RKO (cell line): ENCODE measurements around the gene MARCHF3.
"Not testable (repeated sequence)": the region's sequence is repeated elsewhere in the genome, so short reads cannot be mapped to it uniquely, and the experiment has no call there.

Experiments used
- DNase-seq: peaks from one replicate; pipeline ENCODE4 v3.0.0-alpha.2; 2016; ENCODE audit warnings: low spot score

MARCHF3 gene

DNA sequence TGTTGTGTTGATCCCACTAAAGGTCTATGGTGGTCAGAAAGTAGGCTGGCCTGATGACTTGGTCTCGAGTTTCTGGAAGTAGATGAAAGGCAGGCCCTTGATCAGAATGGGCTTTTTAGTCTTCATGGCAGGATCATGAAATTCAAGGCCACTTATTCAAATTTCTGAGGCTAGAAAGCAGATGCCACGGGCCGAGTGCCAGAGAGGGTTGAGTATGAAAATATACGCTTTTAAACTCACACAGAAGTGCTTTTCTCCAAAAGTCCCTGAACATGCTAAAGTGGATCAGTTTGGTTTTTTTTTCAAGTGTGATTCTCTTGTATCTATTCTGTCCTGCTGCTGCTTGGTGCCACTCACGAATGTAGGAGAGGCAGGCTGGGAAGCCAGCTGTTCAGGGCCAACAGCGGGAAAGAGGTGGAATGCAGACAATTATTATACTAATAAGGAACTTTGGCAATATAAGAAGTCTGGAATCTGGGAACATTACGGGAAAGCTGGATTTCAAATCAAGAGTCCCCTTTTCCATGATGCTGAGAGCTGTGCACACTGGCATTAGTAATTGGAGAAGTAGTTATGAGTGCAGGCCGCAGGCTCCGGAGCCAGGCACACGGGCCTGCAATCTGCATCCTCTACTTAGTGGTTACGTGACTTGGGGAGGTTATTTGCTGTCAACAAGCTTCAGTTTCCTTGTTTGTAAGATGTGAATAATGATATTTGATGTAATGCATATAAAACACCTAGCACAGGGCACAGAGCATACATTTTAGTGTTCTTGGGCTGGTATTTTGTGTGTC is 157.6 kb downstream of the MARCHF3 start:
- DNase-seq = no peak

DNA sequence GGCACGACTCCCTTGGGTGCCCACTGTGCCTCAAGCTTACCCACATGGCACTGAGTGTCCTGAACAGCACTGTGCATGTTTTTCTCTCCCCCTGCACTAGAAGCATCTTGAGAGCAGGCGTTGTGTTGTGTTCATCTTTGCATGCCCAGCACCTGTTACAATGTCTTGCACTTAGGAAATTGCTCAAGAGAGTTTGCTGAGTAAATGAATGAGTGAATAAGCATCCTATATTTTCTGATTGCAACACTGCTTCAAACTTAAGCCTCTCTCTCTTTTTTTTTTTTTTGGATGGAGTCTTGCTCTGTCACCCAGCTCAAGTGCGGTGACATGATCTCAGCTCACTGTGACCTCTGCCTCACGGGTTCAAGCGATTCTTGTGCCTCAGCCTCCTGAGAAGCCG is 158.9 kb downstream of the MARCHF3 start:
- DNase-seq = no peak

DNA sequence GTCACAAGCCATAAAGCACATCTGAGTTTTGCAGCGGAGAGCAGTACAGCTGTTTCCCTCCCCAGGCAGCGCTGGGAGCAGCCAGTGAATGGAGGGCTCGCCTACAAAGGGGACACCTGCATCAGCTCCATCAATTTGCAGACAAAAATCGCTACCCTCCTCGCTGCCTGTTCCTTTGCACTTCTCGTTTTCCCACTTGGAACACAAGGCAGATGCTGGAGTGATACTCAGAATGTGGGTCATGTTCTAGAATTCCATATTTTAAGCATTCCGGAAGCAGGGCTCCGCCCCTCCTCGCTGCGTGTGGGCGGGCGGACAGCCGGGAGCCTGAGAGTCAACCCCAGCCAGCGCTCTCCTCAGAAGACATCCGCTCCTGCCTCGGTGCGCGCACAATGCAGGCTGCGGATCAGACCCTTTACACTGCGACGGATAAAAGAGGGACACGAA is 161.3 kb downstream of the MARCHF3 start:
- DNase-seq = no peak

DNA sequence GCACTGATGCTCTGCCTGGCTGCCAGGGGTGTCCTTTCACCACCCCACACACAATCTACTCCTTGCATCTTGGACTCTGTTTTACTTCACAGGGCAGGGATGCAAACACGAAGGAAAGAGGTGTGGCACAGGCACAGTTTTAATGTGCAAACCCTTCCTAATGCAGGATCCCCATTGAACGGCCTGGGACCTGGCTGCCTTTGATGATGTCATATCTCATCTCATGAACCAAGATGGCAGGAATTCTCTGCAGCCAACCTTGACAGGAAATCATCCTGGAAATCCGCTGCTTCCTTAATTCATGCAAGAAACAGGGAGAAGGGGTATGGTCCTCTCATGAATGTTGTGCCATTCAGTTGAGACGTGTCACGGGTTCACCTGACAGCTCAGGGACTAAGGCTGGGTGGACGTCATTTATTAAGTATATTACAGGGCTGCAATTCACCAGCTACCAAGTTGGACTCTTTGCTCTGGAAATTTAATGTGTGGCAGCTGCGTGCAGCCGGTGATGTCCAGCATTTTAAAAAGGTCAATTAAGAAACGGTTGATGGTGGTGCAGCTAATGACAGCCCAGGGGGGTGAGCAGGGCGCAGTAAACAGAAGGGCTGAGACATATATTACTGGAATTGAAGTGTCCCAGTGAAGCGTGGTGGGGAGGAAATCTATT is 161.9 kb downstream of the MARCHF3 start:
- no peak for DNase-seq

DNA sequence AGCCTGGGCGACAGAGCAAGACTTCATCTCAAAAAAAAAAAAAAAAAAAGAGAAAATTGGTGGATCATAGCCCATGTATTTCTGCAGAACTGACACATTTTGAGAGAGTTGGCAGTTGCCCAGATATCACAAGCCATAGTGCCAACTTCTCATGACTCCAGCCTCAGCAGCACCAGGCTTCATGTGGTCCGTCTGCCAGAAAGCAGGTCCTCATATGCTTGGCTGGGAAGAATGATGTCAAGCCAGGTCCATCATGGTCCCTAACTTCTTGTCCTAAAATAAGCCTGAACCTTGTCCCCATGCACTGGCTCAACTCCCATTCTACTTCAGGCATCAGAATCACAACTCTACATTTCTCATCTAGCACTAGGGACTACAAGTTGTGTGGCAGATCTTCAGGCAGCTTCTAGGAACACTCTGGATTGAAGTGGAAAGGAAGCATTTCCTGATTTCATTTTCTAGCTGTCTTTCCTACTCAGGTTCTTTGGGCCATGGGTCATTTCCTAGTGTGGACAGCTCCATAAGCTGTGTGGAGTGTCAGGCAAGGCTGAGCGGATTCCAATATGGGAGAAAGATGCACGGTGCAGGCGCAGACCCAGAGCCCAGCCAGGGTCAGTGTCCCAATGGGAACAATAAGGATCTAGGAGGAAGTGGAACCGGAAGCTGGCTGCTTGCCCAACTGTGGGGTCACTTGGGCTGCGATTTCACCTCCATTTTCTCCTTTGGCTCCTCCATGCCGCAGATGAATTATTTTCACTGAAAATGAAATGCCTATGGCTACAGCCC is 163.3 kb downstream of the MARCHF3 start:
- no peak for DNase-seq

DNA sequence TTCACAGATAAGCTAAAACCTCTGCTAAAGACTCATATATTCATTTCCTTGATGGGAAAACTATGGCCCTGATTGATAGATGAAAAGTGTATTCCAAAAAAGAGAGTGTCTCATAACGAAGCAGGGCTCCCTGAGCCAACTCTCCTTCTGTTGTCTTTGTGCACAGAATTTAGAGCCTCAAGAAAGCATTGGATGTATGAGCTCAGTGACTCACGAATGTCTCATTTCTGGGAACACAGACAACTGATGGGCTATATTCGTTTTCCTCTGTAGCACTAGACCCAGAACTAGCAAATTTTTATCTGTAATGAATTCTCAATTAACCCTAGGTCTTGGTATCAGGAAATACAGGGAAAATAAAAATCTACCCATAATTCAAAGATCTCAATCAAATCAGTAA is 165.1 kb downstream of the MARCHF3 start:
- peak; percentile 52 for DNase-seq

DNA sequence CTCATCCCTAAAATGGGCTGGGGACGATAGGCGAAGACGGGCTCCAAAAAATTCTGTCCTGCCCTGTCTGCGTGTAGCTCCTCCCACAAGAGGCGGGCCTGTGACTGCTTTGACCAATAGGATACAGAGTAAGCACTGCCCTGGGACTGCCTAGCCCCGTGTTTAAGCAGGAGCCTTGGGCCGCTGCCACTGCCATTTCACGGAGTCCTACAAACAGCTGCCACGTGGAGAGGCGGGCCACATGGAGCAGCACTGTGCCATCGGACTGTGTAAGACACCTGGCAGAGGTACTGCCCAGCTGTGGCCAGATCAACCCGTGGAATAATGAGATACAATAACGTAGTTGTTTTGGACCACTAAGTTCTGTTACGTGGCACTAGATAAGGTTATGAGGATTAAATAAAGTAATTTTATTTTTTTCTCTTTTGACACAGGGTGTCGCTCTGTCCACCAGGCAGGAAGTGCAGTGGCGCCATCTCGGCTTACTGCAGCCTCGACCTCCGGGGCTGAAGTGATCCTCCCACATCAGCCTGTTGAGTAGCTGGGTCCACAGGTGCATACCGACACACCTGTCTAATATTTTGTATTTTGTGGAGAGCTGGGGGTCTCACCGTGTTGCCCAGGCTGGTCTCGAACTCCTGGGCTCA is 166.2 kb downstream of the MARCHF3 start:
- DNase-seq = no peak

DNA sequence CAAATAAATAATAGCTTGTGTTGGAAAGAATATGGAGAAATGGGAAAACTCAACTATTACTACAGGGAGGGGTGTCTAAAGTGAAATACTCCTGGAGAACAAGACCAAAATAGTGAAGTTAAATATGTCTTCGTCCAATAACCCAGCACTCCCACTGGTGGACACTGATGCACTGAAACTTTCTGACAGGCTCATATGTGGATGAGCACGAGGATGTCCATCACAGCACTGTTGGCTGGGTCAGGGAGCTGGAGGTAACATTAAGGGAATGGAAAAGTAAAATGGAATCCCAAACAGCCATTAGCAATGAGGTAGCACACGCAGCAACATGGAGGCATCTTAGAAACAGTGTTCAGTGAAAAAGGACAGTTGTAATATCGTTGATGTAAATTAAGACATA is 167.0 kb downstream of the MARCHF3 start:
- no peak for DNase-seq

DNA sequence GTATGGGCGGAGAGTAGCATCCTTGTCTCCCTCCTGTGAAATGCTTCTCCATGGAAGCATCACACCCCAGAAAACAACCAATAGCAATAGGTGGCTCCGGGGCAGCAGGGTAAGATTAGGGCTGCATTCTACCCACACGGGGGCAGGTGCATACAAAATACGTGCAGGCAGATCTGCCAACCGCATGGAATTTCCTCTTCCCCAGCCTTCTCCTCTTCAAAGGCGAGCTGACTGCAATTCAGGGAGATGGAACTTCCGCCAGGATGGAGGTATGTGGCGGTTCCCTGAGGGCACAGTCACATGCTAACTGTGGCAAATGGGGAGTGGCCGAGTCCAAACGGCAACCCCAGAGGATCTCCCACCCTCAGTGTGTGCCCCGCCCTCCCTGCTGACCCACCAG is 171.9 kb downstream of the MARCHF3 start:
- no peak for DNase-seq

DNA sequence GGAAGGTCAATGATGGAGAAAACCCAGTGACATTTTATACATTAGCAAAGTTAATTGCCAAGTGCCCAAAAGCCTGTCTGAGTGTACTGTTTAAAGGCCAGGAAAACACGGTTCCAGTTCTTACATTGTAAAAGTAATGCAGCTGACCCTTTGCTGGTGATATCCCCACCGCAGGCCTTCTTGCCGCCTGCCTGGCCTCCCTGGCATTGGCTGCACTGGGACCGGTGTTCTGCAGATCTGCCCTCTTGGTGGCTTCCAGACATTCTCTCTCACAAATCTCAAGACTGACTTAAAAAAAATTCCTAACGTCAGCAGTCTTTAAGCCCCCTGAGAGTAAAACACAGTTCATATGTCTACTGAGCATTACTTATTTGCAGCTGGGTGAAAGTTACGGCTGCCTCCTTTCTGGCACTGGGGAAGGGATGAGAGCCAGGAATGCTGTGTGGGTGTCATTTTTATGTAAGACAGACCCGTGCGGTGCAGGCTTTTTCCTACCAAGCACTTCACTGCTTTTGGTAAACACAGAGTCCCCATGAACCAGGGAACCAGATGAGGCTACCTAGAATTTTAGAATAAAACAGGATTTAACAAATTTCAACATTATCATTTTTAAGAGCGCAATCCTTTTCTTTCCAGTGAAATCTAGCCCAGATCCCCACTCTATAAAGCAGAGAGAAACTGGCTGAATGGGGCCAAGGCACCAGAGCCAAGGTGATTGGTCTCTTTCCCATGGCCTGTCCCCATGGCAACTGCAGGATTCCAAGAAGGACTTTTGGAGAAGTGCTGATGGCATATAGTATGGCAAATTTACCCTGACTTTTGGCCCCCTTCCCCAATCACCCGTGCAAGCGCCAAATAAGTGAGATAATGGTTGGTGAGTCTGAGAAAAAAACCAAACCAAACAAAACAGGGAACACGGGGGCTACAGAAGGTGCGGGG is 172.6 kb downstream of the MARCHF3 start:
- DNase-seq = no peak

DNA sequence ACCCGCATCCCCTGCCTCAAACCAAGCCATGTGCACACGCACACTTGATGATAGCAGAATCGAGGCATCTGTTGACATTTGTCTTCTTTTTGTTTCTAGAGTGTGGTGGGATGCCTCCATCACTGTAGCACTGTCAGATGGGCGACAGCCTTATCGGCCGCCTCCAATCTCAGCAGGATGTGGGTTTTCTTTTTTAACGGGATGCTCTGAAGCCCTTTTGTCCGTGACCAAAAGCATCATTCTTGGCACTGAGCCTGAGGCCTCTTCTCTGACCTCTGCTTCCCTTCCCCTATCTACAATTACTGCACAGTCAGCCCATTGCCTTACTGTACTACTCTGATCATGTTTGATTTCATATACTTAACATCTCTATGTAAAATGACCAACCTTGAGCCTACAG is 175.1 kb downstream of the MARCHF3 start:
- DNase-seq = no peak

DNA sequence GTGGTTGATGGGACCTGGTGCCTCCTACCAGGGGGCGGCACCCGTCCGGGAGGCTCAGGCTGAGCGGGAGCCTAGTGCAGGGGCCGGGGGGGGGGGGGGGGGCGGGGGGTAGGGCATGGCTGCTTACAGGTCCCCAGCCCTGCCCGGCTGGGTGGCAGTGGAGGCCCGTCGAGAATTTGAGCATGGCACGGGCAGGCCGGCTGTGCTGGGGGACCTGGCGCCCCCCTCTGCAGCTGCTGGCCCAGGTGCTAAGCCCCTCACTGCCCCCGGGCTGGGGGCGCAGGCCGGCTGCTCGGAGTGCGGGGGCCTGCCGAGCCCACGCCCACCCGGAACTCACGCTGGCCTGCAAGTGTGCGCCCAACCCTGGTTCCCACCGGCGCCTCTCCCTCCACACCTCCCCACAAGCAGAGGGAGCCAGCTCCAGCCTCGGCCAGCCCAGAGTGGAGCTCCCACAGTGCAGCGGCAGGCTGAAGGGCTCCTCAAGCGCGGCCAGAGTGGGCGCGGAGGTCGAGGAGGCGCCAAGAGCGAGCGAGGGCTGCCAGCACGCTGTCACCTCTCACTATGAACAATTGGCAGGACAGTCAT is 175.7 kb downstream of the MARCHF3 start:
- no peak for DNase-seq

DNA sequence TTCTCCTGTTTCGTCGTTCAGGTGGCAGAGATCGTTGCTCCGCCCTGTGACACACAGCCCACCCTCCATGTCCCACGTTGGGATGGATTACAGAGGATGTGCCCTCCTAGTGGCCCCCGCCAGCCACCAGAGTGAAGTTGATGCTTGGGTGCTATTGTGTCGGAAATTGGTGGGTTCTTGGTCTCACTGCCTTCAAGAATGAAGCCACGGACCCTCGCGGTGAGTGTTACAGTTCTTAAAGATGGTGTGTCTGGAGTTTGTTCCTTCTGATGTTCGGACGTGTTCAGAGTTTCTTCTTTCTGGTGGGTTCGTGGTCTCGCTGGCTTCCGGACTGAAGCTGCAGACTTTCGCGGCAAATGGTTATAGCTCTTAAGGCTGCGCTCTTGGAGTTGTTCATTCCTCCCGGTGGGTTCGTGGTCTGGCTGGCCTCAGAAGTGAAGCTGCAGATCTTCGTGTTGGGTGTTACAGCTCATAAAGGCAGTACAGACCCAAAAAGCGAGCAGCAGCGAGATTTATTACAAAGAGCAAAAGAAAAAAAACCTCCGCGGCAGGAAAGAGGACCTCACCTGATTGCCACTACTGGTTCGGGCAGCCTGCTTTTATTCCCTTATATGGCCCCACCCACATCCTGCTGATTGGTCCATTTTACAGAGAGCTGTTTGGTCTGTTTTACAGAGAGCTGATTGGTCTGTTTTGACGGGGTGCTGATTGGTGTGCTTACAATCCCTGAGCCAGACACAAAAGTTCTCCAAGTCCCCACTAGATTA is 176.6 kb downstream of the MARCHF3 start:
- DNase-seq = not testable (repeated sequence)

DNA sequence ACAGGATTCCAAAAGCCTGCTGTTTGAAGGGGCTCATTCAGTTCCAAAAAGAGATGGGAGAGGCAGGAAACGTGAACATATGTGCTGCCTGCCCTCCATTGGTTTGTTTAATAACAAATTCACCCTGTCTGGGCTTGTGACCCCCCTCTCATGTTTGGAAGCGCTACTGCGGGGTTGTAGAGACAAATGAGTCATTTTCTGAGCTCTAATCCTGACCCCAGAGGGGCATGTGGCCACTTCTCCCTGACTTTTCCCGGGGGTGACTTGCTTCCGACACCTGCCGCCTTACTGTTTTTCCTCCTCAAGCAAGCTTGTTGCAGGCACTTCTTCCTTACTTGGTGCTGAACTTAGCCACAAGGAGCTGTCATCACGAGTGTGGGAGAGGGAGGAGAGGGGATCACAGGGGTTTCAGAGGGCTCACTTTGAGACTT is 177.5 kb downstream of the MARCHF3 start:
- no peak for DNase-seq

DNA sequence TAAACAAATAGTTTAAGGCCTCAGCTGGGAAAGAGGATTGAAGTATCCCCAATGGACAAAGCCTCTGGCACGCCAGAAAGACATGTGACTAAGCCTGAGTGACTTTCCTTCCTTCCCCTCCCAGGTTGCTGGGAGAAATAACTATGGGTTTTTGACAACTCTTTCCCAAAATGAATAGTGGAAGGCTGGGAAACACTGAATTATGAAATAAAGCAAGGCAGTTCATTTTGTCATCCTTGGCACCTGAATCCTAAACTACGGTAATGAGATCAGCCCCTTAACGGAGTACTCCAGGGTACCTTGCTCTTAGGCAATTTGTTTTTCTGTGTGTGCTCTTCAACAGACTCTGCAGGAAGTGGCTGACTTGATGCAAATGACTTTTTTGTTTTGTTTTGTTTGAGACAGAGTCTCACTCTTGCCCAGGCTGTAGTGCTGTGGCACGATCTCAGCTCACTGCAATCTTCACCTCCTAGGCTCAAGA is 178.2 kb downstream of the MARCHF3 start:
- no peak for DNase-seq

DNA sequence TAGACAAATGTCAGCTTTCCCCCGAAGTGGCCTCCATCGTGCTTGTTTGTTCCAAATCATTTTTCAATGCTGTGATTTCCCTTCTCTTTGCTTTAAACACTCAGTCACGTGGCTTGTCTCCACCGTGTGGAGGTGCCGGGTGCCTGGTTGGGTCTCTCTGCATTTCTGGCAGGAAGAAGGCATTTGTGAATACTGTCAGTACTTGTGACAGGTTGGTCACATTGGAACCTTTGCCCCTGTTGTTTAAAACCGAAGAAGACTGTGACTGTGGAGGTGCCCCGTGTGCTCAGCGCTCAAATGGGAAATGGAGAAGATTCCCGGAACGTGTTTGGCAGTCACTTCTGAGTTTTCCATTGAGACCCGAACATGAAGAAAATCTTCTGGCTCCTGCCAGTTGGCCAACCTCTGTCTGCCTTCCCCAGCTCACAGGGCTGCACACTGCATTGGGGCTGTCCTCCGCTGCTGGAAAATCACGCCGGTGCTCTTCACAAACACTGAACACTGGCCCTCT is 178.8 kb downstream of the MARCHF3 start:
- no peak for DNase-seq

DNA sequence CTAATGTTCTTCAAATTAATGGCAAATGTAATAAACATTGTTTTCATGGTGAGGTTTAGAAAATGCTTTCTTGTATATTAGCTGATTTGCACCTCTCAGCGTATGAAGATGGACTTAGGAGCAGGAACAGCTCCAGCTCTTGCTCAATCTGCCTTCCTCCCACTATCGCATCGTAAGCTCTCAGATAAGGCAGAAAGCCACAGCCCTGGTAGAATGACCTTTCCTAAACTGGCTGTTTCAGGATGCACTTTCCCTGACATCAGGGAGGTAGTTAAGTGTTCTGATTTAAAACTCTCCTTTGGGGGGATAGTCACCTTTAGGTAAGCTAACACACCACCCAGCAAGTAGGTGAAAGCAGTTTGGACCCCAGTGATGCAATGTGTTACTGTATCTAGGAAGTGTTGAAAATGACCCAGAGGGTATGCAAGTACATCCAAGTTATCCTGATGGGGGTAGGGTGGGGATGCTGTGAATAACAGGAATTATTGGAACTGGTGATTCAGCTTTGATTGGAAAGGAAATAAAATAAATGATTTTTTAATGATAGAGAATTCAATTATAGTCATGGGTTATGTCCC is 181.2 kb downstream of the MARCHF3 start:
- DNase-seq = no peak

DNA sequence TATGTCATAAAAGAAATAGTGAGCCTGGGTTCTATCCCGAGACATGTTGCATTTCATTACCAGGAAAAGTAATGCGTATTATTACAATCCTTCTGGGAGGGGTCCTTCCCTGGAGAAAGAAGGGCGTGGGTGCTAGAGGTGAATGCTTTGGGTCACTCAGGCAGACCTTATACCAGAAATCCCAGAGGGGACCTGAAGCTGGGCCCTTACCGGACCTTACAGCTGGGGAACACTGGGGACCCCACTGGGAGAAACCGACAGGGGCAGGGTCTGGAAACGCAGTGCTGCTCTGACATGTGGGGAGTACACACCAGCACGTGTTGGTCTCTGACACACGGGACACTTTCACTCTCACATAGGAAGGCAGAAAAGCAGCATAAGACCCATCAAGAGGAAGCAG is 182.1 kb downstream of the MARCHF3 start:
- no peak for DNase-seq

DNA sequence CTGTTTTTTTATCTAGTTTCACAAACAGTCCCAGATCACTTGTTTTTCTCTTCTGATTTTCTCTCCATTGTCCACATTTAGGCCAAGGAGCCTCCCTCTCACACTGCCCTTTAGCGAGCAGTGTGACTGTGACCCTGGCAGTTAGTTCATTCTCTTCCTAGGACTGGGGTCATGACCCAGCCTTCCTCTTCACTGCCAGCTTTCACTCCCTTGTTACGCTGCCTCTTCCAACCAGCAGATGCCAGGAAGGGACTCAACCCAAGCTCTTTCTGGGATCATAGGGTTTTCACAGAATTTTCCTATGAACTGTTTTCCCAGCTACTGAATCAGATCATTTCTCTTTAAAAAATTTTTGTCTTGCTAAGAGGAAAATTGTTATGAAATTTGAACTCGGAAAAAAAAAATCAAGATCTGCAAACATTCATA is 182.5 kb downstream of the MARCHF3 start:
- no peak for DNase-seq
